Activated B cell treated with CpG ODN at 0.5 μM for 24 hours (primary cell): Measurements from ENCODE around the gene TAF11L9. TPM values are rescaled to one million over a fixed set of nuclear protein-coding genes. Genes with fewer than 3 reads are reported as not detected.
"Not testable (repeated sequence)": the region's sequence is repeated elsewhere in the genome, so short reads cannot be mapped to it uniquely, and the experiment has no call there.

Experiments used
- ATAC-seq: fragments of 200-7000 bp; cut with Tn5 transposase; one replicate; pipeline ENCODE4 v1.10.0; 2021; ENCODE audit warnings: low read depth, mild to moderate bottlenecking, moderate library complexity
- CTCF ChIA-PET: fragments of 350-600 bp; sonication (Branson Sonifier 250); formaldehyde crosslinking; loops from one replicate; lab custom pipeline; 2021; ENCODE audit warnings: antibody characterized with exemption; lab: Charles Lee
- POLR2A ChIA-PET: fragments of 350-600 bp; sonication (Branson Sonifier 250); formaldehyde crosslinking; loops from one replicate; lab custom pipeline; 2021; ENCODE audit warnings: antibody characterized with exemption; lab: Charles Lee
- DNase-seq: peaks from one replicate; pipeline ENCODE4 v3.0.0; 2022
- H3K27ac Mint-ChIP-seq: one replicate; pipeline ENCODE4 v1.8.0; 2020; ENCODE audit warnings: mixed read lengths
- H3K27me3 Mint-ChIP-seq: one replicate; pipeline ENCODE4 v1.8.0; 2021; ENCODE audit warnings: mixed read lengths
- H3K36me3 Mint-ChIP-seq: one replicate; pipeline ENCODE4 v1.8.0; 2021; ENCODE audit warnings: low read depth, mixed read lengths
- H3K4me1 Mint-ChIP-seq: one replicate; pipeline ENCODE4 v1.8.0; 2021; ENCODE audit warnings: mixed read lengths
- H3K4me3 Mint-ChIP-seq: one replicate; pipeline ENCODE4 v1.8.0; 2020; ENCODE audit warnings: mild to moderate bottlenecking, mixed read lengths
- H3K9me3 Mint-ChIP-seq: one replicate; pipeline ENCODE4 v1.8.0; 2020; ENCODE audit warnings: mixed read lengths
- intact Hi-C: fragments of 100-400 bp; cut with micrococcal nuclease; formaldehyde crosslinking; loops from one replicate; pipeline ENCODE4 v1.15.1; 2024
- total RNA-seq: library from RNA; stranded (reverse); gene quantifications from 2 replicates; pipeline ENCODE4 v1.2.3, GENCODE V29; 2022
- TF ChIP-seq, protein P1 (sequence below): fragments of 200-600 bp; IDR thresholded peaks from one replicate; pipeline ENCODE4 v1.8.0; 2022; ENCODE audit warnings: antibody characterized with exemption, mild to moderate bottlenecking

TAF11L9 gene
- total RNA-seq, result not detected in 2 replicates

DNA sequence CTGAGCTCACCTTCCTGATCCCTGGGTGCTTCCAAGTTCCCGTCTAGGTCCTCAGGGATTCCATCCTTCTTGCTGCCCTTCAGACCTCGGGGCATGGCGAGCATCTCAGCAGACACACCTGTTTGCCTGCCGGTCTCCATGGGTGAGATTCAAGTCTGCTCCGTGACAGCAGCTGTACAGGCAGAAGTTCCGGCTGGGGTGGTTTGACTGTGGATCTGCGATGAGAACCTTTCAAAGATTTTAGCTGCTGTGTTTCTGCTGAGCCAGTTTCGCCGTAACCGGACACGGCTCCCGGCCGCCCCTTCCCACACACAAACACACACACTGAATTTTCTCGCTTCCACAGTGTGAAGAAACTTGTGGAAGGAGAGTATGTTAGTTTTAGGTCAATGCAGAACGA, at the start of gene TAF11L9:
TSS of gene TAF11L9 (minus strand) at position 140 of the 400 bp plus-strand sequence.
- H3K9me3 Mint-ChIP-seq, H3K36me3 Mint-ChIP-seq, H3K4me3 Mint-ChIP-seq, POLR2A ChIA-PET, DNase-seq, H3K4me1 Mint-ChIP-seq, ATAC-seq, intact Hi-C loops, CTCF ChIA-PET, H3K27ac Mint-ChIP-seq, H3K27me3 Mint-ChIP-seq: not testable (repeated sequence)

DNA sequence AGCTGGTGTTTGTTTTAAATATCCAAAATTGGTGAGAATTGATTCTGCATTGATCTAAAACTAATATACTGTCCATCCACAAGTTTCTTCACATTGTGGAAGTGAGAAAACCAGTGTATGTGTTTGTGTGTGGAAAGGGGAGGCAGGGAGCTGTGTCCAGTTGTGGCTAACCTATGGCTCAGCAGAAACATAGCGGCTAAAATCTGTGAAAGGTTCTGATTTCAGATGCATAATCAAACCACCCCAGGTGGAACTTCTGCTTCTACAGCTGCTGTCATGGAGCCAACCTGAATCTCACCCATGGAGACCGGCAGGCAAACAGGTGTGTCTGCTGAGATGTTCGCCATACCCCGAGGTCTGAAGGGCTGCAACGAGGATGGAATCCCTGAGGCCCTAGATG, 40.0 kb upstream of the TAF11L9 start, which contains the start of gene TAF11L14:
TSS of gene TAF11L14 (plus strand) at position 301 of the 400 bp plus-strand sequence.
- Mint-ChIP-seq H3K27me3 (no peaks in the 10 kb centered on the region), H3K36me3 (no peaks in the 10 kb centered on the region), H3K27ac (no peak within 1 kb of the TSS), H3K9me3 (no peaks in the 10 kb centered on the region), H3K4me3 (no peak within 1 kb of the TSS), H3K4me1 (no peaks in the 10 kb centered on the region)
- TF ChIP-seq, protein P1, sequence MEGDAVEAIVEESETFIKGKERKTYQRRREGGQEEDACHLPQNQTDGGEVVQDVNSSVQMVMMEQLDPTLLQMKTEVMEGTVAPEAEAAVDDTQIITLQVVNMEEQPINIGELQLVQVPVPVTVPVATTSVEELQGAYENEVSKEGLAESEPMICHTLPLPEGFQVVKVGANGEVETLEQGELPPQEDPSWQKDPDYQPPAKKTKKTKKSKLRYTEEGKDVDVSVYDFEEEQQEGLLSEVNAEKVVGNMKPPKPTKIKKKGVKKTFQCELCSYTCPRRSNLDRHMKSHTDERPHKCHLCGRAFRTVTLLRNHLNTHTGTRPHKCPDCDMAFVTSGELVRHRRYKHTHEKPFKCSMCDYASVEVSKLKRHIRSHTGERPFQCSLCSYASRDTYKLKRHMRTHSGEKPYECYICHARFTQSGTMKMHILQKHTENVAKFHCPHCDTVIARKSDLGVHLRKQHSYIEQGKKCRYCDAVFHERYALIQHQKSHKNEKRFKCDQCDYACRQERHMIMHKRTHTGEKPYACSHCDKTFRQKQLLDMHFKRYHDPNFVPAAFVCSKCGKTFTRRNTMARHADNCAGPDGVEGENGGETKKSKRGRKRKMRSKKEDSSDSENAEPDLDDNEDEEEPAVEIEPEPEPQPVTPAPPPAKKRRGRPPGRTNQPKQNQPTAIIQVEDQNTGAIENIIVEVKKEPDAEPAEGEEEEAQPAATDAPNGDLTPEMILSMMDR, result no peak
- intact Hi-C loops, result no loop called here
- ATAC-seq (no peak), DNase-seq (no peak)
- CTCF ChIA-PET, result no interaction called here
- POLR2A ChIA-PET, result no interaction called here

DNA sequence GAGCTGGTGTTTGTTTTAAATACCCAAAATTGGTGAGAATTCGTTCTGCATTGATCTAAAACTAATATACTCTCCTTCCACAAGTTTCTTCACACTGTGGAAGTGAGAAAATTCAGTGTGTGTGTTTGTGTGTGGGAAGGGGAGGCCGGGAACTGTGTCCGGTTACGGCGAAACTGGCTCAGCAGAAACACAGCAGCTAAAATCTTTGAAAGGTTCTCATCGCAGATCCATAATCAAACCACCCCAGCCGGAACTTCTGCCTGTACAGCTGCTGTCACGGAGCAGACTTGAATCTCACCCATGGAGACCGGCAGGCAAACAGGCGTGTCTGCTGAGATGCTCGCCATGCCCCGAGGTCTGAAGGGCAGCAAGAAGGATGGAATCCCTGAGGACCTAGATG, 37.6 kb upstream of the TAF11L9 start, which contains the start of gene TAF11L13:
TSS of gene TAF11L13 (plus strand) at position 301 of the 400 bp plus-strand sequence.
- H3K27ac Mint-ChIP-seq, H3K9me3 Mint-ChIP-seq, ATAC-seq, H3K36me3 Mint-ChIP-seq, H3K4me1 Mint-ChIP-seq, POLR2A ChIA-PET, H3K27me3 Mint-ChIP-seq, CTCF ChIA-PET, intact Hi-C loops, H3K4me3 Mint-ChIP-seq, DNase-seq: not testable (repeated sequence)

DNA sequence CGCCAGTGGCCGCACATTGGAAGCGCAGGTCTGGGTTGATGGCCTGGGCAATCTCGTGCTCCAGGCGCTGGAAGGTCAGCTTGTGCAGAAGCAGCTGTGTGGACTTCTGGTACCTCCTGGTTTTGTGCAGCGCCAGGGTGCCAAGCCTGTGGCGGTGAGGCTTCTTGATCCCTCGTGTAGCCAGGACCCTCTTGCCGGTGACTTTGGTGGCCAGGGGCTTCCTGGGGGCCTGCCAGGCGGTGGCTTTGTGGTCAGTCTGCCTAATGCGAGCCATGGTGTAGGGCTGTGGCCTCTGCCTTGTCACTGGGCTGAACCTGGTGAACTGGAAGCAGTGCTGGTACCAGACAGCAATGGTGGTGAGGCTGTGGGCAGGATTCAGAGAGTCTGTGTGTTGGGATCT, 31.5 kb upstream of the TAF11L9 start:
- Mint-ChIP-seq H3K4me3 (no peak overlapping the region), H3K4me1 (no peaks in the 10 kb centered on the region), H3K9me3 (no peaks in the 10 kb centered on the region), H3K36me3 (no peaks in the 10 kb centered on the region), H3K27ac (no peak overlapping the region), H3K27me3 (no peaks in the 10 kb centered on the region)
- CTCF ChIA-PET, result no interaction called here
- no peak for DNase-seq
- TF ChIP-seq, protein P1, result no peak
- POLR2A ChIA-PET, result no interaction called here
- intact Hi-C loops, result no loop called here
- no peak for ATAC-seq

DNA sequence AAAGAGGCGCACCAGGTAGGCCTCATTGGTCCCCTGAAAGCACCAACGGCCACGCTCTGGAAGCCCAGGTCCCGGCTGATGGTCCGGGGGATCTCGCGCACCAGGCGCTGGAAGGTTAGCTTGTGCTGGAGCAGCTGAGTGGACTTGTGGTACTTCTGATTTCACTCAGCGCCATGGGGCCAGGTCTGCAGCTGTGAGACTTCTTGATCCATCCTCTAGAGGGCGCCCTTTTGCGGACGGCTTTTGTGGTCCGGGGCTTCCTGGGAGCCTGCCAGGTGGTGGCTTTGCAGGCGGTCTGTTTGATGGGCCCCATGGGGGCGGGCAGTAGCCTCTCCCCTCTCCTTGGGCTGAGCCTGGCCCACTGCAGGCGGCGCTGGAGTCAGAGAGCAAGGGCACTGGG, 26.4 kb upstream of the TAF11L9 start:
- Mint-ChIP-seq H3K36me3 (no peaks in the 10 kb centered on the region), H3K27me3 (no peaks in the 10 kb centered on the region), H3K9me3 (no peaks in the 10 kb centered on the region), H3K27ac (no peak overlapping the region), H3K4me1 (no peaks in the 10 kb centered on the region), H3K4me3 (no peak overlapping the region)
- POLR2A ChIA-PET, result no interaction called here
- ATAC-seq (no peak), DNase-seq (no peak)
- intact Hi-C loops, result loop anchor here (5.0 kb wide), 1 partner anchor 403 kb away; the partner anchor contains the start of gene BASP1
- TF ChIP-seq, protein P1, result no peak
- CTCF ChIA-PET, result no interaction called here

DNA sequence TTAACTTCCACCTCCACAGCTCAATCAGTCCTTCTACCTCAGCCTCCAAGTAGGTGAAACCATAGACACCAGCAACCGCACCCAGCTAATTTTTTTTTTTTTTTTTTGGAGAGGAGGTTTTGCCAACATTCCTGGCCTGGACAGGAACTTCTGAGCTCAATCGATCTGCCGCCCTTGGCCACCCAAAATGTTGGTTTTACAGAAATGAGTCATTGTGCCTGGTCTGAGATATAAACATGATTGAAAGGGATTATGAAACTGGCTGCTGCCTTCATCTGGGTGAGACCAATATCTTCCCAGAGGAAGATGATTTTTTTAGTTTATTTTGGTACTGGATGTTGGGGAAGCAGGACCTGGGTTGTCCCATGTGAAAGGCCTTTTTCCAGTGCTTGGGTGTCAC, 25.2 kb upstream of the TAF11L9 start:
- Mint-ChIP-seq H3K27me3 (no peaks in the 10 kb centered on the region), H3K9me3 (no peaks in the 10 kb centered on the region), H3K4me1 (no peaks in the 10 kb centered on the region), H3K27ac (no peak overlapping the region), H3K36me3 (no peaks in the 10 kb centered on the region), H3K4me3 (no peak overlapping the region)
- ChIA-PET POLR2A (no interaction called here), CTCF (no interaction called here)
- TF ChIP-seq, protein P1, result no peak
- no peak for ATAC-seq
- intact Hi-C loops, result no loop called here
- DNase-seq, result no peak
